A673 (cell line): ENCODE measurements around the gene DNM2. TPM values are rescaled to one million over a fixed set of nuclear protein-coding genes. Genes with fewer than 3 reads are reported as not detected.

ENCODE experiments used
- BruUV-seq: library from RNA; stranded (reverse); fragments of 400-500 nt; replicated peaks from 2 replicates; lab custom pipeline; 2021; lab: Mats Ljungman, UMichigan
- CTCF ChIA-PET: fragments of 300-600 bp; sonication (Branson Sonifier 250); formaldehyde crosslinking; loops from one replicate; lab custom pipeline; 2022; ENCODE audit warnings: antibody characterized with exemption; lab: Charles Lee
- POLR2A ChIA-PET: fragments of 300-600 bp; sonication (Branson Sonifier 250); formaldehyde crosslinking; loops from one replicate; lab custom pipeline; 2022; ENCODE audit warnings: antibody characterized with exemption; ENCODE audit not compliant: low non-redundant PET; lab: Charles Lee
- DNase-seq: peaks from one replicate; pipeline ENCODE4 v3.0.0-alpha.2; 2015; ENCODE audit warnings: low spot score
- H3K27ac ChIP-seq: fragments of 200-600 bp; sonication (generic); 2 replicates; pipeline ENCODE4 v1.5.1; 2016; ENCODE audit warnings: mixed run types, low read depth, mild to moderate bottlenecking, mixed read lengths, antibody characterized with exemption, low read length; ENCODE audit not compliant: poor library complexity, severe bottlenecking
- H3K27me3 ChIP-seq: fragments of 200-600 bp; sonication (generic); replicated peaks from 2 replicates; pipeline ENCODE4 v1.6.1; 2017; ENCODE audit warnings: mixed run types, low read depth, mild to moderate bottlenecking, mixed read lengths, antibody characterized with exemption, low read length; ENCODE audit not compliant: insufficient read depth, poor library complexity
- H3K36me3 ChIP-seq: fragments of 200-600 bp; sonication (generic); 2 replicates; pipeline ENCODE4 v1.6.1; 2016; ENCODE audit warnings: mixed run types, mild to moderate bottlenecking, mixed read lengths, antibody characterized with exemption, low read length; ENCODE audit not compliant: insufficient read depth, poor library complexity, severe bottlenecking
- H3K4me1 ChIP-seq: fragments of 200-600 bp; sonication (generic); 2 replicates; pipeline ENCODE4 v1.6.1; 2017; ENCODE audit warnings: mixed run types, mild to moderate bottlenecking, mixed read lengths, antibody characterized with exemption, low read length; ENCODE audit not compliant: insufficient read depth, poor library complexity, severe bottlenecking
- H3K4me3 ChIP-seq: fragments of 200-600 bp; sonication (generic); 2 replicates; pipeline ENCODE4 v1.5.1; 2016; ENCODE audit warnings: low read depth, mixed run types, mild to moderate bottlenecking, mixed read lengths, low read length; ENCODE audit not compliant: poor library complexity, severe bottlenecking
- H3K9me3 ChIP-seq: fragments of 200-600 bp; sonication (generic); 2 replicates; pipeline ENCODE4 v1.6.1; 2016; ENCODE audit warnings: mixed run types, low read depth, mild to moderate bottlenecking, mixed read lengths, antibody characterized with exemption, low read length; ENCODE audit not compliant: poor library complexity, severe bottlenecking
- CTCF ChIP-seq: fragments of 300-800, 200-600 bp; sonication (generic); conservative IDR thresholded peaks from 2 replicates; pipeline ENCODE4 v1.5.1; 2017; ENCODE audit warnings: low read depth, mild to moderate bottlenecking, antibody characterized with exemption, low read length, moderate library complexity, mixed read lengths
- EZH2 ChIP-seq: fragments of 200-600 bp; sonication (generic); IDR thresholded peaks from 2 replicates; pipeline ENCODE4 v1.6.1; 2017; ENCODE audit warnings: borderline replicate concordance, low read depth, mild to moderate bottlenecking, mixed read lengths, antibody characterized with exemption, low read length; ENCODE audit not compliant: poor library complexity, severe bottlenecking
- intact Hi-C: fragments of 100-400 bp; cut with micrococcal nuclease; formaldehyde crosslinking; loops from one replicate; pipeline ENCODE4 v1.10.0; 2022; ENCODE audit not compliant: unreplicated experiment
- total RNA-seq: library from RNA; stranded (reverse); gene quantifications from 2 replicates; pipeline ENCODE4 v1.2.3, GENCODE V29; 2021

Gene DNM2
- total RNA-seq, 1 experiment from 2014 or later, result 143 TPM

GRCh38 chr19:10726268-10726667 is 8.4 kb downstream of the DNM2 start:
- TF ChIP-seq EZH2, result no peak
- TF ChIP-seq CTCF, result no peak
- CTCF ChIA-PET, result no interaction called here

GRCh38 chr19:10727685-10728201 is 9.9 kb downstream of the DNM2 start:
- Histone ChIP-seq H3K4me1 (peaks cover 14% of the 10 kb centered on the region), H3K4me3 (no peak overlapping the region), H3K36me3 (no peaks in the 10 kb centered on the region), H3K27me3 (no peaks in the 10 kb centered on the region), H3K9me3 (no peaks in the 10 kb centered on the region), H3K27ac (peak overlapping the region; percentile 38)
- TF ChIP-seq EZH2, result no peak
- no peak for TF ChIP-seq CTCF
- DNase-seq, result peak; percentile 54
- BruUV-seq, result no TSS peak
- intact Hi-C loops, result no loop called here
- ChIA-PET CTCF (interaction anchor here (1.0 kb wide), 1 partner anchor 8 kb away, joined by 5 read pairs; no protein-coding TSS in a partner anchor), POLR2A (no interaction called here)

More at GRCh38 chr19:10726268-10726667, 8.4 kb downstream of the DNM2 start:
- no peak for DNase-seq
- POLR2A ChIA-PET, result no interaction called here
- Histone ChIP-seq H3K27ac (peak overlapping the region; percentile 38), H3K4me1 (peaks cover 14% of the 10 kb centered on the region), H3K36me3 (no peaks in the 10 kb centered on the region), H3K9me3 (no peaks in the 10 kb centered on the region), H3K4me3 (no peak overlapping the region), H3K27me3 (no peaks in the 10 kb centered on the region)
- no TSS peak for BruUV-seq
- intact Hi-C loops, result no loop called here

GRCh38 chr19:10729411-10729810 is 11.5 kb downstream of the DNM2 start:
- ChIA-PET CTCF (interaction anchor here (0.5 to 1.0 kb wide), 2 partner anchors 12 to 85 kb away, joined by 3 to 9 read pairs; no protein-coding TSS in a partner anchor), POLR2A (no interaction called here)
- DNase-seq, result no peak
- BruUV-seq, result no TSS peak
- Histone ChIP-seq H3K27ac (no peak overlapping the region), H3K4me1 (peaks cover 13% of the 10 kb centered on the region), H3K4me3 (no peak overlapping the region), H3K36me3 (no peaks in the 10 kb centered on the region), H3K27me3 (no peaks in the 10 kb centered on the region), H3K9me3 (no peaks in the 10 kb centered on the region)
- no peak for TF ChIP-seq CTCF
- no peak for TF ChIP-seq EZH2
- intact Hi-C loops, result no loop called here
